ENCODE results near the gene FAM118A.

Gene FAM118A

DNA sequence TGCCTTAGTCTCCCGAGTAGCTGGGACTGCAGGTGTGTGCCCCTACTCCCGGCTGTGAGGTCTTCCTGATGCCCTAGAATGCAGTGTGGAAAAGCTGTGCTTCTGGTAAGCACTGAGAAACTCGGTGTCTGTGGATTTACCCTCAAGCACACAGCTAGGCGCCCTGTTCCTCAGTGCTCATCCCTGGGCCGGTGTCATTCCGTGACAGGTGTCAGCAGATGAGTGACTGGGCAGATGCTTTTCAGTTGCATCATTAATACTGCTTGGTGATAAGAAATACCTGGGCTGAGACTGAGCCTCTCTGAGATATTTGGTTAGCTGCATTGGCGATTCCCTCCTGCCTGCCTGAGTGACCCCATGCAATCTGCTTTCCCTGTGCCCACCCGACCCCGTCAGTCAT, 21.8 kb downstream of the FAM118A start:
- TF ChIP-seq, protein P1, sequence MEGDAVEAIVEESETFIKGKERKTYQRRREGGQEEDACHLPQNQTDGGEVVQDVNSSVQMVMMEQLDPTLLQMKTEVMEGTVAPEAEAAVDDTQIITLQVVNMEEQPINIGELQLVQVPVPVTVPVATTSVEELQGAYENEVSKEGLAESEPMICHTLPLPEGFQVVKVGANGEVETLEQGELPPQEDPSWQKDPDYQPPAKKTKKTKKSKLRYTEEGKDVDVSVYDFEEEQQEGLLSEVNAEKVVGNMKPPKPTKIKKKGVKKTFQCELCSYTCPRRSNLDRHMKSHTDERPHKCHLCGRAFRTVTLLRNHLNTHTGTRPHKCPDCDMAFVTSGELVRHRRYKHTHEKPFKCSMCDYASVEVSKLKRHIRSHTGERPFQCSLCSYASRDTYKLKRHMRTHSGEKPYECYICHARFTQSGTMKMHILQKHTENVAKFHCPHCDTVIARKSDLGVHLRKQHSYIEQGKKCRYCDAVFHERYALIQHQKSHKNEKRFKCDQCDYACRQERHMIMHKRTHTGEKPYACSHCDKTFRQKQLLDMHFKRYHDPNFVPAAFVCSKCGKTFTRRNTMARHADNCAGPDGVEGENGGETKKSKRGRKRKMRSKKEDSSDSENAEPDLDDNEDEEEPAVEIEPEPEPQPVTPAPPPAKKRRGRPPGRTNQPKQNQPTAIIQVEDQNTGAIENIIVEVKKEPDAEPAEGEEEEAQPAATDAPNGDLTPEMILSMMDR (conservative IDR thresholded peaks at IDR 0.05; ENCODE audit: control insufficient read depth, insufficient read depth, low read depth, low read length), result no peak
- no peak for DNase-seq (ENCODE audit: low read depth)
- no peak overlapping the region for H3K4me3 ChIP-seq (ENCODE audit: control insufficient read depth, low read depth, low read length)

DNA sequence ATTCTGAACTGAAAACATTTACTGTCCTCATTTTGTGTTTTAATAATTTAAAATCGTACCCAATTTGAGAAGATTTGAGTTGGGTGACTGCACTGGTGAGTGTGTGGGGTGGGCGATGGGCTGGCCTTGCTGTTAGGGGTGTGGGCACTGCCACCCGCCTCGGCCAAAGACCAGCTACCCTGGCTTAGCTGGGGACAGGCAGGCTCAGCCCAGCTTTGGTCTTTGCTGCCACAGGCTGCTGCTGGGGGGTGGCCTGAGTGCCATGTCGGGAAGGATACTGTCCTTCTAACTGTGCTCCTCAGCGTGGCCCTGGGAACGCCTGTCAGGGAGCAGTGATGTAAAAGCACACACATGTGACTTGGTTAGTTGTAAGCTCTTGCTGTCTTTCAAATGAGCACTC, 22.3 kb downstream of the FAM118A start:
- H3K4me3 ChIP-seq (ENCODE audit: control insufficient read depth, low read depth, low read length), result no peak overlapping the region
- TF ChIP-seq, protein P1 (conservative IDR thresholded peaks at IDR 0.05; ENCODE audit: control insufficient read depth, insufficient read depth, low read depth, low read length), result no peak
- DNase-seq (ENCODE audit: low read depth), result no peak

DNA sequence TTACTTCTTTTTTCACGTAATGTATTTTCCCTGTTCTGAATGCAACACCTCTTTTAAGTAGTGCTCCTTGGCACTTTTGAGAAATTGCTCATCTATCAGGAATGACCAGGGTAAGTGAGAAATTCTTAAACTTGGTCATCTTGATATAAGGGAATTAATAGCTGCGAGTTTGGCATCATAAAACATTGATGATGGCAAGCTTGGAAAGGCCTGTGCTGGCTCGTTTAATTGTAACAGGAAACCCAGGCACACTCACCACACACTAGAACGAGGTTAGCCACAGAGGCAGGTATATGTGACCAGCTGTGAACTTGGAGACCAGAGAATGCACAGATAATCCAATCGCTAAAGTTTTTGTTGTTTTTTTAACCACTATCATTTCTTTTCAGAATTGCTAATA, 24.3 kb downstream of the FAM118A start:
- TF ChIP-seq, protein P1 (conservative IDR thresholded peaks at IDR 0.05; ENCODE audit: control insufficient read depth, insufficient read depth, low read depth, low read length), result no peak
- no peak for DNase-seq (ENCODE audit: low read depth)
- no peak overlapping the region for H3K4me3 ChIP-seq (ENCODE audit: control insufficient read depth, low read depth, low read length)

DNA sequence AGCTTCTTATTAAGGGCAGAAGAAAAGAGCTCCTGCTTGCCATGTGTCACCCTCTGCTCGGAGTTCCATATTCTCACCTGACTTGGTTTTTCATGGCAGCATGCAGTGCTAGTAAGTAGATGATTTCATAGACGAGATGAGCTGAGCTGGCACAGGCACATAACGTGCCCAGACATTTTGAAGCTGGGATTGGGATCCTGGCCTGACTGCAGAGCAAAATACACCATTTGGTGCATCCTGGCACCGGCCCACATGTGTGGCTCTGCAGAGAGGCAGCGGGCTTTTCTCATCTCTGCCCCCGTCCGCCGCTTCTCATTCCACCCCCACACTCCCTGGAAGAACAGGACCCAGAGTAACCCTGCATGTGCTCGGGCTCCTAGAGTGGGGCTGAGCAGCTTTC, 24.8 kb downstream of the FAM118A start:
- TF ChIP-seq, protein P1 (conservative IDR thresholded peaks at IDR 0.05; ENCODE audit: control insufficient read depth, insufficient read depth, low read depth, low read length), result no peak
- H3K4me3 ChIP-seq (ENCODE audit: control insufficient read depth, low read depth, low read length), result no peak overlapping the region
- no peak for DNase-seq (ENCODE audit: low read depth)

DNA sequence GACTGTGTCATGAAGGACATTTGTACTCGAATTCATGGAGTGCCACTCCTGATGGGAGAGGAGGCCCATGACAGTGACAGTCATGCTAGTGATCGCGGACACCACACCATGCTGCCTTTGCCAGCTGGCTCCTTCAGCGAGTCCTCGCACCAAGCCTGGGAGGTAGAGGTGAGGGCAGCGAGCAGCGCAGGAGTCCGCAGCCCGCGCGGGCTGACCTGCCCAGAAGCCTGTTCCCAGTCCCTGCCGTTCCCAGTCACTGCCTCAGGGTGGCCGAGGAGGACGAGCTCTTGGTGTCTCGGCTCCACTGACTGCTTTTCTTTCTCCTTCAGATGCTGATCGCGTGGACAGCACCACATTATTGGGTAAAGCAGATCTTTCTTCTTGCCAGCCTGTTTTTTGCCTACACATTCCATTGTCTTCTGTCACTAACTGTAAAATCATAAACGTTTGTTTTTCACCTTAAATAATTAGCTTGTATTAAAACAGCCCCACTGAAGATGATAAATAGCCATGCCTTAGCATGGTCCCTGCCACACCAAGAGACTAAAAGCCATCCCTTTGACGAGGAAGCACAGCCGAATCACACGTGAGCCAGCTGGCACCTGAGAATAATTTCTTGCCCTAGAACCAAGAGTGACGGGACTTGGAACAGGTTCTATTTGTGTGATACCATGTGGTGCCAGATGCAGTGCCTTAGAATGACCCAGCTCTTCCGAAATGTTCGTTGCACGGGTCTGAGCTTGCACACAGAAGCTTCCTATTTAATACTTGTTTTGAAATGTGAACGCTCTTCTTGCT, 25.5 kb downstream of the FAM118A start:
- TF ChIP-seq, protein P1 (conservative IDR thresholded peaks at IDR 0.05; ENCODE audit: control insufficient read depth, insufficient read depth, low read depth, low read length), result no peak
- DNase-seq (ENCODE audit: low read depth), result no peak
- no peak overlapping the region for H3K4me3 ChIP-seq (ENCODE audit: control insufficient read depth, low read depth, low read length)

DNA sequence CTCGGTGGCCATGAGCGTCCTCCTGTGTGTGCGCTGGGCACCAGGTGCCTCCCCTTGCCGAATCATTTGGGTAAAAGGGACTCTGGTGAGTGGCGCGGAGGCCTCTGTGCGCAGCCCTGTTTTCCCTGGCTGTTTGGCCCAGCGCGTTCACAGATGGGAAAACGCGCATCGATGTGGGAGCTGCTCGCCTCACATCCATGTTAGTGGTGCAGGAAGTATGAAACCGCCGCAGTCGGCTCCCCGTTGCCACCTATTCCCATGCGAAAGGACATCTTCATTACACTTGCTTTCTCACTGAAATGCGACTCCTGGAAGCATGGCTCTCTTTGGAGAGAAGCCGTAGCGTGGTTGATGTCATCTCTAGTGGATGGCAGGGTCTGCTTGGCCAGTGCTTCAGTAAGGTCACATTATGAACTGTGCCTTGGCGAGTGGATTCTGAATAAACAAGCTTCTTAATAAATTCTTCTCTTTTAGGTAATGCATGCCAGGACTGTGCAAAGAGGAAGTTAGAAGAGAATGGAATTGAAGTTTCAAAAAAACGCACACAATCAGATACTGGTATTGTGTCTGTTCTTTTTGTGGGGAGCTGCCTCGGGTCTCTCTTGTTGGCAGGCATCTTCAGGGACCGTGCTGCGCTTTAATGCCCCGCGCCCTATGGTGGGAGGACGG, 26.3 kb downstream of the FAM118A start:
- DNase-seq (ENCODE audit: low read depth), result no peak
- TF ChIP-seq, protein P1 (conservative IDR thresholded peaks at IDR 0.05; ENCODE audit: control insufficient read depth, insufficient read depth, low read depth, low read length), result no peak
- no peak overlapping the region for H3K4me3 ChIP-seq (ENCODE audit: control insufficient read depth, low read depth, low read length)
